Ishikawa (cell line): Measurements from ENCODE around the gene NIPSNAP3A.

Experiments used
- CEBPB ChIP-seq: IDR thresholded peaks from 2 replicates; pipeline ENCODE4 v1.6.1; 2012
- CREB1 ChIP-seq: IDR thresholded peaks from 2 replicates; pipeline ENCODE4 v1.6.1; 2012; ENCODE audit warnings: low read depth
- EGR1 ChIP-seq: IDR thresholded peaks from 2 replicates; pipeline ENCODE4 v1.6.1; 2012
- EP300 ChIP-seq: IDR thresholded peaks from 2 replicates; pipeline ENCODE4 v1.6.1; 2012; ENCODE audit warnings: borderline replicate concordance
- FOXM1 ChIP-seq: IDR thresholded peaks from 2 replicates; pipeline ENCODE4 v1.6.1; 2012; ENCODE audit warnings: low read depth, borderline replicate concordance
- NFIC ChIP-seq: IDR thresholded peaks from 2 replicates; pipeline ENCODE4 v1.6.1; 2012
- RAD21 ChIP-seq: IDR thresholded peaks from 2 replicates; pipeline ENCODE4 v1.6.1; 2012; ENCODE audit warnings: low read depth
- REST ChIP-seq: IDR thresholded peaks from 2 replicates; pipeline ENCODE4 v1.6.1; 2012; ENCODE audit warnings: low read depth, mild to moderate bottlenecking
- TAF1 ChIP-seq: IDR thresholded peaks from 2 replicates; pipeline ENCODE4 v1.6.1; 2012; ENCODE audit warnings: low read depth, mild to moderate bottlenecking
- TCF12 ChIP-seq: IDR thresholded peaks from 2 replicates; pipeline ENCODE4 v1.6.1; 2012; ENCODE audit warnings: low read depth
- TEAD4 ChIP-seq: IDR thresholded peaks from 2 replicates; pipeline ENCODE4 v1.6.1; 2012
- YY1 ChIP-seq: IDR thresholded peaks from 2 replicates; pipeline ENCODE4 v1.6.1; 2012; ENCODE audit warnings: low read depth
- ZBTB7A ChIP-seq: IDR thresholded peaks from 2 replicates; pipeline ENCODE4 v1.6.1; 2012; ENCODE audit warnings: low read depth

GRCh38 chr9:104748359-104749031 is 1.0 kb downstream of the NIPSNAP3A start:
- no peak for TF ChIP-seq YY1
- no peak for TF ChIP-seq CREB1
- TF ChIP-seq REST, result no peak
- no peak for TF ChIP-seq EP300
- no peak for TF ChIP-seq TEAD4
- no peak for TF ChIP-seq RAD21
- TF ChIP-seq TAF1, result no peak
- no peak for TF ChIP-seq ZBTB7A
- no peak for TF ChIP-seq FOXM1
- no peak for TF ChIP-seq NFIC
- no peak for TF ChIP-seq CEBPB
- no peak for TF ChIP-seq TCF12
- TF ChIP-seq EGR1, result no peak
